GM21390 (cell line): ENCODE data around the gene GNAQ.

Source experiments
- ATAC-seq: cut with Tn5 transposase; IDR thresholded peaks from one replicate; pipeline ENCODE4 v1.9.1; 2021; ENCODE audit not compliant: unreplicated experiment

Gene GNAQ

DNA sequence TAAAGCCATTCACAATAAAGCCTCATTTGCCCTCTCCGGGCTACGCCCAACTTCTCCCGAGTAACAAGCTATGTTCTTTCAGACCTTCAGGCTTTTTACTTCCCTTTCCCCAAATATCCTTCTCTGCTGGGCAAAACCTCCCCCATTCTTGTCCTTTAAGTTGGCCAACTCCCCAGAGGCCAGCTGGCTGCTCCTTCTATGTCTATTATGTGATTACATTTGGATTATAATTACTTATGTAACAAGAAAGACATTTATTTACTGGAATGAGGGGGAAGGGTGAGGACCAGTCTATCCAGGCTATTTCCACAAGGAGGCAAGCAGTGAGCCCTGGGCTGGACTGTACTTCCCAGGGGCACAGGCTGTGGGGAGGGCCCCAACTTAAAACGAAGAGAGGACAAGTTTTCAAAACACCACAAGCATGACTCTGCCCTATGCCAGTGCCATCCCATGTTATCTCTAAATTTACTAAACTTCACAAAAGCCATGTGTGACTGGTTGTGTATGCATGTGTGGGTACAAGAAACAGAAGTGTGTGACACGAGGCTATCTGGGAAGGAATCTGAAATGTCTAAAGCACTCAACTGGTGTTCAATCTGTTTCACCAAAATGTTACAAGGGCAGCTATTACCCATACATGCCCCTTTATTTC is 84.5 kb downstream of the GNAQ start:
- ATAC-seq, result no peak

DNA sequence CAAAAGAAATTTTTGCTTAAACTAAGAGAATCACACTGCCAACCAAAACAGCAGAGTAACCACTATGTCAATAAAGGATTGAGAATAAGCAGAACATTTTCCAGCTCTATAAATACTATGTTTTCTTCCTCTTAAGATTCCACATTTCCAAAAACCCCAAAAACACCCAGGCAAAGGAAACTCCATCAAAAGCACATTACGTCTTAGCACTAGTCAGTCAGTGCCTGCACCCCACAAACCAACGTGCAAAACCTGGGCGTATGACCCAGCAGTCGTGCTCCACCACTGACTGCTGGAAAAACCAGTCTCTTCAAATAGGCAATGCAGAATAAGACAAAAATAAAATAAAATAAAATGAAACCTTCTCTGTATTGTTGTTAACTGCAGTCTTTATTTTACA is 85.3 kb downstream of the GNAQ start:
- no peak for ATAC-seq

DNA sequence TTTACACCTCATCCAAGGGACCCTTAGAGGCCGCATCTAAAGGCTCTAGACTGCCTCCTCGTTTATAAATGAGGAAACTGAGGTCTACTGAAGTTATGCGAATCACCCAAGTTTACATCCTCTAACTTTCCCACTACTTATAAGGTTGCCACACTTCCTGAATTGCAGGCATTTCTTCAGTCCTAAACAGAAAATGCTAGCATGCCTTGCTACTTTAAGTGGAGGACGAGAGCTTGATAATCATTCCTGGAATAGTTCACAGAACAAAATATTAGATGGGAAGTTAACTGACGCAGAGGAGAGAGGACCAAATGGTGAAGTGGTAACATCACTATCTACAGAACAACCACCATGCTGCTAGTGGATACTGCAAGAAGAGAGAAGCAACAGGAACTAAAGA is 85.8 kb downstream of the GNAQ start:
- no peak for ATAC-seq

GRCh38 chr9:77944556-77945243 is 86.9 kb downstream of the GNAQ start:
- ATAC-seq, result no peak

- no peak for ATAC-seq
Observed at GRCh38 chr9:77943057-77943456, 88.6 kb downstream of the GNAQ start.

- ATAC-seq, result no peak
Observed at GRCh38 chr9:77939149-77939668, 92.4 kb downstream of the GNAQ start.

DNA sequence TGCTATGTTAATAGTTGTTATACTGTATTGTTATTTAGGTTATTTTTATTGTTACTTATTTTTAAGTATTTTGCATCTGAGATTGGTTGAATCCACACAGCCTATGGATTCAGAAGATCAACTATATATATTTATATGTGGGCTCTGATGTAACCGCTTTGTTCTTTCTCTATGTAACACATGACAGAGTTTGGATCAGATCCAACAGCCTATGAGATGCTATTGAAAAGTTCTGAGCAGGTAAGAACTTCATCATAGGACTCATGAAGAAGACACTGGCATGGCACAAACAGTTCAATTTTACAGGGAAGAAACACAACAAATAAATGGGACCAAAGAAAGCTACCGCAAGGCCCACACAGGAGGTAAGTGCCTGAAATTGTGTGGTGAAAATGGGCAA is 93.4 kb downstream of the GNAQ start:
- ATAC-seq, result no peak

DNA sequence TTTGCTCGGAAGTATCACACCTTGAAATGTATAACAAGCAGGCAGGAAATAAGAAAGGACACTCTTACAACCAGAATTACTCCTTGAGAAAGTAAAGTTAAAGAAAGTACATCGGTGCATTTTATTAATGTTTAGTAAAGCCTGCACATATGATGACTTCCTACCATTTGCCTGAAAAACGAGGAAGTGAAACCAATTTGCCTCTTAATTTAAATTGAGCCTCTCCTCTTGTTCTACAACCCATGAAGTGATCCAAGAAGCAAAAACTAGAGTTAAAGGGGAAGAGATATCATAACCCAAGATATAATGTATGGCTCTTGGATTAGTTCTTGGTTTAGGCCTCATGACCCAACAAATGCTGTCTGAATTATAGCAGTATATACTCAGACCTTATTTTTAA is 95.6 kb downstream of the GNAQ start:
- ATAC-seq, result no peak

- no peak for ATAC-seq
Observed at GRCh38 chr9:77935211-77935610, 96.4 kb downstream of the GNAQ start.

- no peak for ATAC-seq
Observed at GRCh38 chr9:77933976-77934375, 97.6 kb downstream of the GNAQ start.

- ATAC-seq, result no peak
Observed at GRCh38 chr9:77933019-77933418, 98.6 kb downstream of the GNAQ start.

DNA sequence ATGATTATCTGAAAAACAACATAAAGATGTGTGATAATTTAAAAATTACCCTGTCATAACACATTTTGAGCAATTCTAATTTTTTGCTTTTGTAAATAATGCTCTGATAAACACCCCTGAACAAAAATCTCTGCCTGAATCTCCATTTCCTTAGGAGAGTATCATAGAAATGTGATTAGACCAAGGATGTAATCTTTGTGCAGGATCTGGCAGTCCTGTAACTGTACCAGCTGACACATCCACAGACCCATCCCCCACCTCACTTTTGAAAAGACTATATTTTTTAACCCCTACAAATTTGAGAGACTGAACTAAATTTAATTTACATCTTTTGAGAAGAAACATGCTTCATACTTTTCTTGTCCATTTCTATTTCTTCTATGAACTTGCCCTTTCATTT is 101.7 kb downstream of the GNAQ start:
- no peak for ATAC-seq

DNA sequence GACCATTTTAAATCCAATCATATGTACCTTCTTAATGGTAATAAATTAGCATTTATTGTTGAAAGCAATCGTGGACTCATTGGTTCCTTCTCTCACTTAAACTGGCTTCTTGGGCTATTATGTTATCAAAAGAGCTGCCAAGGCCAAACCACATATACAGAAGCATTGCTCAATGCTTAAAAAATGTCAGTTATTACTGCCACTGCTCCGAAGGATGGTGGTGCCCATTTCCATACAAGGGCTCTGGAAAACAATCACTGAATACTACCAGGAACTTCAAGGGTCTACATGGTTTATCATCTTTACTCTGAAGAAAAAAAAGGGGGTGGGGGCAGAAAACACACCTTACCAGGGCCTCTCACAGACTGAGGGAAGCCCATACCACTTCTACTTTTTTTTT is 104.3 kb downstream of the GNAQ start:
- ATAC-seq, result no peak

DNA sequence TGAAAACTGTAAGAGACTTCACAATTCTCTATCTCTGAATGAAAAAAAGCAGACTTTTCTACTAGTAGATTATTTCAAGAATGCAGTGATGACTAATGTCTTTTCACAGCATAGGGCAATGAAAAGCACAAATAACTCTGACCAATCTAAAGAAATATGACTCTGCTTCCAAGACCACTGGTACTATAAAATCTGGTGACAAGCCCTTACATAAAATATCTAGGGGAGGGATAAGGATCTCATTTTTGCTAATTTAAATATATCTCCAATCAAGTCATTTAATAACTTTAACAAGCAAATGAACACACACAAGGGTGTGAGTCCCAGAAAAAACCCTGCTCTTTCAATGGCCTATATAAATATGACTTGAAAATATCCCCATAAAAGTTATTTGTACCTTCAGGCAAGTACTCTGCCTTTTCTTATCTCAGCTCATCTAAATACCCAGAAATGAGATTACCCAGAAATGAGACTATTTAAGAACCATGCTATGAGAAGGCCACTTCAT is 105.2 kb downstream of the GNAQ start:
- no peak for ATAC-seq

DNA sequence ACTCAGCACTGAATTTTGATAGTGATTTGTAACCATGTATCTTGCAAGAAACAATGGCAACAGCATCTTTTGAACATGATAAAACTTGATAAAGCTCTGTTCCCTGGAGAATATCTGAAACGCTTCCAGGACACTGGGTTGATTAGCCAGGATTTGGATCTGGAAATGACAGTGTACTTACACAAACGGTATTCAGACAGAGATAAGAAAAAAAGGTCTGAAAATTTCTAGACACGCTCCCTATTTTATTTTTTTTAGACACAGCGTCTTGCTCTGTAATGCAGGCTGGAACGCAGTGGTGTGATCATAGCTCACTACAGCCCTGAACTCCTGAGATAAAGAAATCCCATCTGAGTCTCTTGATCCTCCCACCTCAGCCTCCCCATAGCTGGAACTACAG is 109.0 kb downstream of the GNAQ start:
- ATAC-seq, result no peak

GRCh38 chr9:77917800-77918199 is 113.8 kb downstream of the GNAQ start:
- ATAC-seq, result no peak

GRCh38 chr9:77916820-77917219 is 114.8 kb downstream of the GNAQ start:
- ATAC-seq, result no peak

GRCh38 chr9:77916410-77916819 is 115.2 kb downstream of the GNAQ start:
- peak; percentile 67 for ATAC-seq

- no peak for ATAC-seq
Observed at GRCh38 chr9:77915744-77916143, 115.9 kb downstream of the GNAQ start.

DNA sequence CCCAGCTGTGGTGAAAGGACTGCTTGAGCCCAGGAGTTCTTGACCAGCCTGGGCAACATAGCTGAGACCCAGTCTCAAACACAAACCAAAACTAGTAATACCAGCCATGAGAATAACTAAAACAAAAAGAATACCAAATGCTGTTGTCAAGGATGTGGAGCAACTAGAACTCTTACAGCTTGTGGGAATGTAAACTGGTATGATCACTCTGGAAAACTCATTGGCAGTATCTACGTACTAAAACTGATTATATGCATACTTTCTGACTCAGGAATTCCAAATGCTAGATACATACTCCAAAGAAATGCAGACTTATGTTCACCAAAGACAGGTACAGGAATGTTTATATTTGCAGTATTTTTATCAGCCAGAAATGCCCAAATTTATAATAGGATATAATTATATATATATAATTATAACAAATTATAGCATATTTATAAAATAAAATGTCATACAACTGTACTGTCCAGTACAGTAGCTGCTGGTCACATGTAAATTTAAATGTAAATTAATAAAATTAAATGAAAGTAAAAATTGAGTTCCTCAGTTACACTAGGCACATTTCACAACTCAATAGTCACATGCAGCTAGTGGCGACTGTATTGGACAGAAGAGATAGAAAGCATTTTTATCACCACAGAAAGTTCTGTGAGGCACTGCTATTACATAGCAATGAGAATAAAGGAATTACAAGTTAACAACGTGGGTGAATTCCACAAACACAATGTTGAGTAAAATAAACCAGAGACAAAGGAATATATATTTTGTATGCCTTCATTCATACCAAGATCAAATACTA is 118.5 kb downstream of the GNAQ start:
- ATAC-seq, result no peak

GRCh38 chr9:77911928-77912327 is 119.7 kb downstream of the GNAQ start:
- no peak for ATAC-seq

DNA sequence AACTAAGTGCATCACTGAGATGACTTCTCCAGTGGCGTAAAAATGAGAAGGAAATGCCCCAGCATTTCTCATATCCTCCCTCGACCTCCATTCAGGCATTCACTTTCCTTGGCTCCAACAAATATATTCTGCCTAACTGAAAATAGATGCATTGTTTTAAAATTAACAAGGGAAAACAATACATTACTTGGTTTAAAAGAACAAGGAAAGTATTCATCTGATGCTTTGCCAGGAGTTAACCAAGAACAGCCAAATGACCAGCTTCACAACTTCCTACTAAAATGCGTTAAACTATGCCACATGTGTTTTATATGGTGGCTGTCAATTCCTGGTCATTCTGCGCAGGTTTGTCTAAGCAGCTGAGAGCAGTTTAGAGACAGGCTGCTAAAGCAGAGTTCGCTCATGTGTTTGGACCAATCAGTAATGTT is 121.4 kb downstream of the GNAQ start:
- no peak for ATAC-seq
